ENCODE data around the gene CNTN1. TPM values are rescaled to one million over a fixed set of nuclear protein-coding genes. Genes with fewer than 3 reads are reported as not detected.
A peak's percentile ranks its signal among the peaks of the same experiment; 100 is the strongest.

CNTN1 gene
- total and polyA plus RNA-seq, 2 experiments from 2014 or later, result 4.2 to 4.7 TPM

DNA sequence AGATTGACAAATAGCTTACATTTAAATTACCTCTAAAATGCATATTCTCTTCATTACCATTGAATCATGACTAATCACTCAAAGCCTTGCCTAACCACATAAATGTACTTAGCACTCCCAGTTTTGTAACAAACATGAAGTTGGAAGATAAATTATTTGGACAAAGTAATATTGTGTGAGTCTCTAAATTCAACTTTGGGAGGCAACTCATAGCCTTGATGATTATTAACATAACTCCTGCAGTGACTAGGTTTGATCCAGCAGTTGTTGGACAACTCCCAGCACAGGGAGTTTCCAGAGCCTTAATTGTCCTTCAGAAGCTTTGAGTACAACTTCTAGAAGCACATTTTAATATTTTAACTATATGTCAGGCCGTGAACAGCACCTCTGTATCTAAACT is 342.4 kb downstream of the CNTN1 start:
- Histone ChIP-seq H3K4me1 (ENCODE audit: low read depth) (no peaks in the 10 kb centered on the region), H3K36me3 (no peaks in the 10 kb centered on the region), H3K9me3 (ENCODE audit: low read depth) (no peaks in the 10 kb centered on the region), H3K27me3 (no peaks in the 10 kb centered on the region), H3K4me3 (no peak overlapping the region), H3K27ac (no peak overlapping the region)
- TF ChIP-seq, protein P1, sequence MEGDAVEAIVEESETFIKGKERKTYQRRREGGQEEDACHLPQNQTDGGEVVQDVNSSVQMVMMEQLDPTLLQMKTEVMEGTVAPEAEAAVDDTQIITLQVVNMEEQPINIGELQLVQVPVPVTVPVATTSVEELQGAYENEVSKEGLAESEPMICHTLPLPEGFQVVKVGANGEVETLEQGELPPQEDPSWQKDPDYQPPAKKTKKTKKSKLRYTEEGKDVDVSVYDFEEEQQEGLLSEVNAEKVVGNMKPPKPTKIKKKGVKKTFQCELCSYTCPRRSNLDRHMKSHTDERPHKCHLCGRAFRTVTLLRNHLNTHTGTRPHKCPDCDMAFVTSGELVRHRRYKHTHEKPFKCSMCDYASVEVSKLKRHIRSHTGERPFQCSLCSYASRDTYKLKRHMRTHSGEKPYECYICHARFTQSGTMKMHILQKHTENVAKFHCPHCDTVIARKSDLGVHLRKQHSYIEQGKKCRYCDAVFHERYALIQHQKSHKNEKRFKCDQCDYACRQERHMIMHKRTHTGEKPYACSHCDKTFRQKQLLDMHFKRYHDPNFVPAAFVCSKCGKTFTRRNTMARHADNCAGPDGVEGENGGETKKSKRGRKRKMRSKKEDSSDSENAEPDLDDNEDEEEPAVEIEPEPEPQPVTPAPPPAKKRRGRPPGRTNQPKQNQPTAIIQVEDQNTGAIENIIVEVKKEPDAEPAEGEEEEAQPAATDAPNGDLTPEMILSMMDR (IDR thresholded peaks at IDR 0.05; ENCODE audit: low read depth, low read length), result no peak
- no peak for DNase-seq (ENCODE audit: low read depth in 1 of 2, low spot score in 1 of 2)

DNA sequence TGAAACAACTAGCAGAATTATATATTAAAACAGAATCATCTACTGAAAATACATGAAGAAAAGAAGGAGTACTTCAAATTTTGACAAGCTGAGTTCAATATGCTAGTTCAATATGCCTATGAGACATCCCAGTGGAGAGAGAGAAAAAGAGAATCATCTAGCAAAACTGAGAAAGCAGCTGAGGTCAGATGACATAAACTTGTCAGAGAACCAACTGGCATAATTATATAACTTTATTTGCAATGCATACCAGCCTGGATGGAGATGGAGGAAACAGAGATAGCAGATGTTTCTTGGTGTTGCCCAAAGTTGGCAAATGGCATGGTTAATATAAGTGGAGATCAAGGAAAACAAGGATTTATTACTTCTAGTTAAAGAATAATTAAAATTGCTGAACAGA is 347.2 kb downstream of the CNTN1 start:
- H3K9me3 ChIP-seq (ENCODE audit: low read depth), result no peaks in the 10 kb centered on the region
- H3K4me1 ChIP-seq (ENCODE audit: low read depth), result no peaks in the 10 kb centered on the region
- no peak for DNase-seq (ENCODE audit: low read depth in 1 of 2, low spot score in 1 of 2)
- H3K27ac ChIP-seq, result no peak overlapping the region
- H3K27me3 ChIP-seq, result no peaks in the 10 kb centered on the region
- no peak overlapping the region for H3K4me3 ChIP-seq
- H3K36me3 ChIP-seq, result no peaks in the 10 kb centered on the region
- TF ChIP-seq, protein P1 (IDR thresholded peaks at IDR 0.05; ENCODE audit: low read depth, low read length), result no peak

DNA sequence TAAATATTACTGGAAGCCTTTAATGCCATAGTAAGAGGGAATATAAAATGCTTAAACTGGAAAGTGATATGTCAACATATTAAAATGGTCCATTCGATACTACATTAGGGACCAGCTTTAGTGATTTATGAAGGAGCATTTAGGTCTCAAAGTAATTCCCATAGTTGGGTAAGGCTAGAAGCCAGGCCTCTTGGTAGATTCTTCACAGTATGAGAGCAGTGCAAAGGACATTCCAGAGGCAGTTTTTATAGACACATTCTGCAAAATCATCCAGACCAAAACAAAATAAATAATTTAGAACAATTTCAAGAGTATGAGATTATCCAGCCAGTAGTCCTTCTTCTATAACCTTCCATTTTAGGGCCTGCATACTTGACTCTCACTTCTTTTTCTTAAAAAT is 353.3 kb downstream of the CNTN1 start:
- no peak for DNase-seq (ENCODE audit: low read depth in 1 of 2, low spot score in 1 of 2)
- no peaks in the 10 kb centered on the region for H3K36me3 ChIP-seq
- H3K4me3 ChIP-seq, result no peak overlapping the region
- no peaks in the 10 kb centered on the region for H3K27me3 ChIP-seq
- H3K4me1 ChIP-seq (ENCODE audit: low read depth), result no peaks in the 10 kb centered on the region
- TF ChIP-seq, protein P1 (IDR thresholded peaks at IDR 0.05; ENCODE audit: low read depth, low read length), result no peak
- H3K9me3 ChIP-seq (ENCODE audit: low read depth), result no peaks in the 10 kb centered on the region
- no peak overlapping the region for H3K27ac ChIP-seq

DNA sequence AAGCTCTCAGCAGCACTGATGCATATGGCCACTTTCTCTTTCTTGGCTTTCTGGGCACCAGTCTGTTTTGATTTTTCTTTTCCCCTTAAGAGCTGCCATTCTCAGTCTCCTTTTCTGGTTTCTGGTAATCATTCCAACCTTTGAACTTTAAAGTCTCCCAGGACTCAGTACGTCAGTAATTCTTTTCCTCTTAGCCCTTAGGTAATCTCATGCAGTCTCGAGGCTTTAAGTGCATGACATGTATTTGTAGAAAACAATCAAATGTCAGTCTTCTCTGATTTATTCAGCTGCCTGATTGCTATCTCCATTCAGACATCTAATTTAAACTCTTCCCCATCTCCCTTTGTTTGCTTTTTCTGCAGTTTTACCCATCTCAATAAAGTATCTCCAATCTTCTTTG is 356.8 kb downstream of the CNTN1 start:
- peak overlapping the region; percentile 27 for H3K27ac ChIP-seq
- TF ChIP-seq, protein P1 (IDR thresholded peaks at IDR 0.05; ENCODE audit: low read depth, low read length), result no peak
- no peaks in the 10 kb centered on the region for H3K27me3 ChIP-seq
- H3K9me3 ChIP-seq (ENCODE audit: low read depth), result no peaks in the 10 kb centered on the region
- H3K4me1 ChIP-seq (ENCODE audit: low read depth), result no peaks in the 10 kb centered on the region
- H3K36me3 ChIP-seq, result no peaks in the 10 kb centered on the region
- H3K4me3 ChIP-seq, result no peak overlapping the region
- DNase-seq (ENCODE audit: low read depth in 1 of 2, low spot score in 1 of 2), result no peak

DNA sequence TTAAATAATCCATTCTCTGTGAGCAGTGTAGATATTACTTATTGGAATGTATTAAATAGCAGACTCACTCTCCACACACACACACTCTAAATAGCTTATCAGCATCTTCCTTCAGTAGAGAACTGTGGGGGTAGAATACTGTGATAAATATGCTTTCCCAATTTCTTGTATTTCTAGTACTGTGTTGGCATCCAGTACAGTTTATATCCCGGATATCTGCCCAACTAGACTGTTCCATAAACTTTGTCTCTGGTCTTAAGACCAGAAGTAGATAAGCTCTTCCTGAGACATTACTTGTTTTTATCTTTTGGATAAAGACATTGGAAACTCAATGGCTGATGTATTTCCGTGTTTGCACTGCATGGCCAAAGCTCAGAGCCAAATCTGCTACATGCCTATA is 359.7 kb downstream of the CNTN1 start:
- Histone ChIP-seq H3K27me3 (no peaks in the 10 kb centered on the region), H3K4me3 (no peak overlapping the region), H3K4me1 (ENCODE audit: low read depth) (no peaks in the 10 kb centered on the region), H3K27ac (no peak overlapping the region), H3K36me3 (no peaks in the 10 kb centered on the region), H3K9me3 (ENCODE audit: low read depth) (no peaks in the 10 kb centered on the region)
- peak in 1 of 2 donors; percentile 1 for DNase-seq (ENCODE audit: low read depth in 1 of 2, low spot score in 1 of 2)
- TF ChIP-seq, protein P1 (IDR thresholded peaks at IDR 0.05; ENCODE audit: low read depth, low read length), result no peak

DNA sequence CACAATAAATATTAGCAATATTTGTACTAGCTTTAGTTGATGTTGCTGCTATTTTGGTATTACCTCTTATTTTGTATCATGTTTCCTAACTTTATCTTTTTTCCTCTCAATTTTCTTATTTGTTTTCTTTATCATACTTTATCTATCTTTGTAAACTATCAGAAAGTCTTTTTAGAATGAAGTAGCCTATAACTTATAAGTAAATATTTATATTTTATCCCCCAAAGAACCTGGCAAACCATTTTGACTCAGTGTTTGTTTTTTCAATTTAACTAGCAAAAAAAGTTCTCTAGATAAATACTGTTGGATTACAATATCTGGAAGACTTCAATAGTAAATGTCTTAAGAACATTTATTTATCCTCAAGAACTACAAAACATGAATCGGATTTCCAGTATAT is 360.2 kb downstream of the CNTN1 start:
- H3K4me3 ChIP-seq, result no peak overlapping the region
- DNase-seq (ENCODE audit: low read depth in 1 of 2, low spot score in 1 of 2), result no peak
- no peak overlapping the region for H3K27ac ChIP-seq
- no peaks in the 10 kb centered on the region for H3K36me3 ChIP-seq
- H3K27me3 ChIP-seq, result no peaks in the 10 kb centered on the region
- TF ChIP-seq, protein P1 (IDR thresholded peaks at IDR 0.05; ENCODE audit: low read depth, low read length), result no peak
- H3K4me1 ChIP-seq (ENCODE audit: low read depth), result no peaks in the 10 kb centered on the region
- no peaks in the 10 kb centered on the region for H3K9me3 ChIP-seq (ENCODE audit: low read depth)

Data from cardiac muscle cell (in vitro differentiated cells and primary cell).